GM12878 (cell line): ENCODE results near the gene SMIM27. TPM values are rescaled to one million over a fixed set of nuclear protein-coding genes. Genes with fewer than 3 reads are reported as not detected.

Source experiments
- ATAC-seq: fragments of 200-7000 bp; cut with Tn5 transposase; 3 replicates; pipeline ENCODE4 v1.9.1; 2020; ENCODE audit warnings: mild to moderate bottlenecking, moderate library complexity
- BruUV-seq: library from RNA; stranded (reverse); fragments of 400-500 nt; replicated peaks from 2 replicates; lab custom pipeline; 2021; lab: Mats Ljungman, UMichigan
- CTCF ChIA-PET: fragments of 300-600 bp; sonication (Branson Sonifier 250); formaldehyde crosslinking; extraction: SDS; loops from one replicate; lab custom pipeline; 2021; ENCODE audit warnings: inconsistent platforms; lab: Yijun Ruan, JAX
- POLR2A ChIA-PET: fragments of 350-600 bp; formaldehyde crosslinking; extraction: SDS; loops from one replicate; lab custom pipeline; 2021; ENCODE audit warnings: inconsistent platforms; lab: Charles Lee
- RAD21 ChIA-PET: fragments of 300-600 bp; sonication (Branson Sonifier 250); formaldehyde crosslinking; loops from one replicate; lab custom pipeline; 2023; ENCODE audit warnings: antibody characterized with exemption; ENCODE audit not compliant: unreplicated experiment; lab: Charles Lee
- SMC1A ChIA-PET: fragments of 300-600 bp; sonication (Branson Sonifier 250); formaldehyde crosslinking; loops from one replicate; lab custom pipeline; 2023; ENCODE audit not compliant: unreplicated experiment, uncharacterized antibody; lab: Charles Lee
- DNase-seq: peaks from one replicate; pipeline ENCODE4 v3.0.0-alpha.2; 2011; ENCODE audit warnings: low read depth, low spot score
- FAIRE-seq: peaks from 3 replicates; lab custom pipeline; 2011; peaks lifted over from hg19 to GRCh38; lab: Jason Lieb, UNC
- H2AFZ ChIP-seq: 2 replicates; pipeline ENCODE4 v1.6.0; 2011; ENCODE audit warnings: low read depth, low read length, control low read depth; ENCODE audit not compliant: control insufficient read depth
- H3K27ac ChIP-seq: 2 replicates; pipeline ENCODE4 v1.5.1; 2011; ENCODE audit warnings: control low read depth; ENCODE audit not compliant: control insufficient read depth, insufficient read depth
- H3K27me3 ChIP-seq, 2 experiments: replicated peaks in 1 of 2; 2 replicates each; pipeline versions ENCODE4 v1.6.0 to v1.6.1; 2011; ENCODE audit warnings: low read length in 1 of 2; ENCODE audit not compliant: control insufficient read depth in 2 of 2, insufficient read depth in 2 of 2
- H3K36me3 ChIP-seq, 2 experiments: 2 replicates each; pipeline ENCODE4 v1.5.1; 2011; ENCODE audit warnings: low read length in 1 of 2; ENCODE audit not compliant: control insufficient read depth in 2 of 2, insufficient read depth in 2 of 2
- H3K4me1 ChIP-seq: 2 replicates; pipeline ENCODE4 v1.6.1; 2011; ENCODE audit warnings: mild to moderate bottlenecking, low read length, moderate library complexity, mixed read lengths; ENCODE audit not compliant: control insufficient read depth, insufficient read depth
- H3K4me2 ChIP-seq: 2 replicates; pipeline ENCODE4 v1.6.0; 2011; ENCODE audit warnings: control low read depth; ENCODE audit not compliant: control insufficient read depth, insufficient read depth
- H3K4me3 ChIP-seq: fragments of 200-600 bp; sonication (generic); 2 replicates; pipeline ENCODE4 v1.5.1; 2016
- H3K79me2 ChIP-seq: 2 replicates; pipeline ENCODE4 v1.6.0; 2011; ENCODE audit warnings: low read length; ENCODE audit not compliant: control insufficient read depth, insufficient read depth
- H3K9ac ChIP-seq: 2 replicates; pipeline ENCODE4 v1.8.0; 2011; ENCODE audit warnings: low read length, control low read depth, mixed read lengths; ENCODE audit not compliant: control insufficient read depth, insufficient read depth
- H3K9me3 ChIP-seq: replicated peaks from 3 replicates; pipeline ENCODE4 v1.5.1; 2011; ENCODE audit warnings: mild to moderate bottlenecking, low read length; ENCODE audit not compliant: control insufficient read depth, insufficient read depth
- H4K20me1 ChIP-seq: 2 replicates; pipeline ENCODE4 v1.6.0; 2011; ENCODE audit not compliant: control insufficient read depth, insufficient read depth
- ASH2L ChIP-seq: fragments of 300-600, 200-600 bp; sonication (generic); IDR thresholded peaks from 2 replicates; pipeline ENCODE4 v1.6.1; 2017; ENCODE audit warnings: low read depth, mild to moderate bottlenecking, borderline replicate concordance
- CBX5 ChIP-seq: sonication (generic); IDR thresholded peaks from 2 replicates; pipeline ENCODE4 v1.6.1; 2016; ENCODE audit warnings: low read depth, moderate library complexity, mild to moderate bottlenecking, inconsistent platforms
- CTCF ChIP-seq, 3 experiments: IDR thresholded peaks in 2 of 3; conservative IDR thresholded peaks in 1 of 3; 2 replicates each; pipeline ENCODE4 v1.5.1; 2011; ENCODE audit warnings: low read depth in 3 of 3, low read length in 3 of 3, mild to moderate bottlenecking in 3 of 3, control low read depth in 2 of 3, moderate library complexity in 2 of 3, inconsistent platforms in 1 of 3, mixed read lengths in 1 of 3; ENCODE audit not compliant: control insufficient read depth in 2 of 3, insufficient read depth in 1 of 3; ENCODE audit errors: extremely low read depth in 1 of 3
- FOS ChIP-seq: IDR thresholded peaks from 3 replicates; pipeline ENCODE4 v1.6.1; 2011; ENCODE audit warnings: borderline replicate concordance; ENCODE audit not compliant: insufficient read length; ENCODE audit errors: extremely low read depth
- KAT2A ChIP-seq: conservative IDR thresholded peaks from 2 replicates; pipeline ENCODE4 v1.6.1; 2011; ENCODE audit warnings: low read depth, low read length; ENCODE audit not compliant: control insufficient read depth
- MTA2 ChIP-seq: fragments of 450-650 bp; IDR thresholded peaks from 2 replicates; pipeline ENCODE4 v1.6.1; 2016; ENCODE audit warnings: low read depth, mild to moderate bottlenecking, moderate library complexity
- NBN ChIP-seq: fragments of 450-650 bp; IDR thresholded peaks from 2 replicates; pipeline ENCODE4 v1.6.1; 2016
- NFIC ChIP-seq: IDR thresholded peaks from 2 replicates; pipeline ENCODE4 v1.6.1; 2012; ENCODE audit warnings: low read depth, mild to moderate bottlenecking, inconsistent platforms, low read length, moderate library complexity
- PAX8 ChIP-seq: fragments of 450-650 bp; IDR thresholded peaks from 2 replicates; pipeline ENCODE4 v1.6.1; 2017; ENCODE audit warnings: mild to moderate bottlenecking, moderate library complexity
- RAD21 ChIP-seq: IDR thresholded peaks from 2 replicates; pipeline ENCODE4 v1.6.1; 2011; ENCODE audit warnings: mild to moderate bottlenecking, low read depth, low read length, moderate library complexity; ENCODE audit not compliant: insufficient read depth
- SMC3 ChIP-seq: IDR thresholded peaks from 2 replicates; pipeline ENCODE4 v1.6.1; 2011; ENCODE audit warnings: low read length, improper control_type of control experiment, borderline replicate concordance
- STAT3 ChIP-seq: IDR thresholded peaks from 2 replicates; pipeline ENCODE4 v1.6.1; 2011; ENCODE audit warnings: low read depth, low read length, improper control_type of control experiment
- TARDBP ChIP-seq: IDR thresholded peaks from 2 replicates; pipeline ENCODE4 v1.6.1; 2016; ENCODE audit warnings: borderline replicate concordance
- ZNF622 ChIP-seq: fragments of 450-650 bp; IDR thresholded peaks from 2 replicates; pipeline ENCODE4 v1.6.1; 2017; ENCODE audit warnings: mild to moderate bottlenecking, inconsistent platforms
- ZZZ3 ChIP-seq: IDR thresholded peaks from 2 replicates; pipeline ENCODE4 v1.6.1; 2011; ENCODE audit warnings: low read depth; ENCODE audit not compliant: control insufficient read depth, insufficient read length
- WGBS: methylation state at CpG from one replicate; pipeline ENCODE4 v1.1.6; 2016; ENCODE audit warnings: low lambda C conversion rate; ENCODE audit not compliant: insufficient replicate concordance, insufficient coverage; ENCODE audit errors: missing lambda C conversion rate; 5-methylcytosine and 5-hydroxymethylcytosine counted together
- in situ Hi-C: fragments of 300-500 bp; cut with MboI; formaldehyde crosslinking; loops from 9 replicates; pipeline ENCODE4 v1.14.3; 2018; ENCODE audit warnings: mixed read lengths
- intact Hi-C: fragments of 100-400 bp; cut with micrococcal nuclease; formaldehyde crosslinking; loops from one replicate; pipeline ENCODE4 v1.14.2; 2022; ENCODE audit not compliant: unreplicated experiment
- polyA plus RNA-seq, 11 experiments: library from polyadenylated mRNA; depleted of rRNA in 4 of 11; unstranded in 6 of 11; stranded (reverse) in 5 of 11; fragments of >200 nt; fragmentation: Nextera tagmentation in 4 of 11; fragmentation: Illumina TruSeq in 1 of 11; extraction: Ambion mirVana in 4 of 11; extraction: Trizol in 1 of 11; gene quantifications; 1 replicate in 1 of 11; 2 replicates in 10 of 11; pipeline versions ENCODE4 v1.2.1 to v1.2.3, GENCODE V29; 2011 to 2016; ENCODE audit warnings: inconsistent platforms in 2 of 11, missing spikeins in 2 of 11, low read depth in 1 of 11
- total RNA-seq, 4 experiments: library from RNA; depleted of rRNA in 3 of 4; stranded (reverse); fragments of >200 nt in 3 of 4; fragmentation: Illumina TruSeq in 1 of 4; extraction: Trizol in 1 of 4; gene quantifications; 2 replicates each; pipeline versions ENCODE4 v1.2.1 to v1.2.3, GENCODE V29; 2013 to 2021

Gene SMIM27
- total and polyA plus RNA-seq, 10 of the 15 experiments (the other 5 are each of a cell fraction or from before 2014, with no cell fraction given) = 12.2 to 47.3 (median 26.5) TPM

GRCh38 chr9:32587901-32588300, 35.8 kb downstream of the SMIM27 start (continued):
- TF ChIP-seq PAX8 = no peak
- TF ChIP-seq, all 136 proteins: peak for 0

GRCh38 chr9:32589083-32589723, 37.1 kb downstream of the SMIM27 start:
- H2AFZ ChIP-seq = no peak overlapping the region; the same call in 1 of the 2 replicates
- in situ Hi-C loops = no loop called here
- ChIA-PET RAD21 (interaction anchor here (0.6 to 2.4 kb wide), 7 partner anchors 10 to 883 kb away, joined by 3 to 27 read pairs (median 4); no protein-coding TSS in a partner anchor), SMC1A (interaction anchor here (1.0 to 4.2 kb wide), 7 partner anchors 10 to 379 kb away, joined by 3 to 41 read pairs (median 5); no protein-coding TSS in a partner anchor), POLR2A (interaction anchor here (0.6 kb wide), 1 partner anchor 380 kb away, joined by 5 read pairs; no protein-coding TSS in a partner anchor), CTCF (interaction anchor here (0.7 to 6.9 kb wide), 14 partner anchors 9 to 385 kb away, joined by 3 to 95 read pairs (median 4); partner anchors contain the start of gene NDUFB6)
- no peak overlapping the region for H3K4me3 ChIP-seq
- H3K79me2 ChIP-seq = no peaks in the 10 kb centered on the region
- TF ChIP-seq SMC3 (peak; percentile 49; the same call in 1 of the 2 replicates), TARDBP (no peak), NFIC (no peak), CBX5 (no peak), MTA2 (no peak), KAT2A (no peak), FOS (no peak), ZZZ3 (no peak), NBN (no peak), CTCF (IDR thresholded peaks at IDR 0.05 in 2 of 3, conservative IDR thresholded peaks at IDR 0.05 in 1 of 3; ENCODE audit: control insufficient read depth in 2 of 3, extremely low read depth in 1 of 3, insufficient read depth in 1 of 3, low read depth in 3 of 3, low read length in 3 of 3) (peak; percentile 39 to 56 (median 56); a peak in 5 of 6 replicates), PAX8 (no peak), RAD21 (peak; percentile 65), ASH2L (no peak), STAT3 (no peak), ZNF622 (no peak)
- H4K20me1 ChIP-seq = no peaks in the 10 kb centered on the region
- ATAC-seq (peak; percentile 88), FAIRE-seq (peak; percentile 18), DNase-seq (no peak)
- no peaks in the 10 kb centered on the region for H3K36me3 ChIP-seq
- H3K9ac ChIP-seq = no peak overlapping the region
- no peak overlapping the region for H3K27ac ChIP-seq
- H3K4me2 ChIP-seq = no peak overlapping the region
- intact Hi-C loops = loop anchor here (2.0 to 5.0 kb wide), 2 partner anchors 113 to 380 kb away; no protein-coding TSS in a partner anchor
- BruUV-seq = no TSS peak
- no peaks in the 10 kb centered on the region for H3K27me3 ChIP-seq
- WGBS = 47% methylated on average over 6 of the region's 6 CpGs
- H3K9me3 ChIP-seq = no peaks in the 10 kb centered on the region
- no peaks in the 10 kb centered on the region for H3K4me1 ChIP-seq
